Endothelial cell of umbilical vein (primary cell): ENCODE data around the gene TFAM.

Source experiments
- CTCF ChIP-seq, 2 donors: IDR thresholded peaks; 1 replicate in 1 of 2; 2 replicates in 1 of 2; pipeline ENCODE4 v1.5.1; 2011; ENCODE audit warnings: low read length in 2 of 2, mild to moderate bottlenecking in 2 of 2, moderate library complexity in 2 of 2, control low read depth in 1 of 2, inconsistent platforms in 1 of 2, low read depth in 1 of 2; ENCODE audit not compliant: insufficient read depth in 1 of 2; ENCODE audit errors: extremely low read depth in 1 of 2
- EZH2 ChIP-seq: IDR thresholded peaks from 2 replicates; pipeline ENCODE4 v1.6.1; 2012; ENCODE audit warnings: borderline replicate concordance, low read depth, mild to moderate bottlenecking, moderate library complexity, low read length, inconsistent platforms; ENCODE audit not compliant: severe bottlenecking
- MYC ChIP-seq: IDR thresholded peaks from one replicate; pipeline ENCODE4 v1.6.1; 2011; ENCODE audit warnings: mild to moderate bottlenecking, low read depth, low read length
- POLR2A ChIP-seq: IDR thresholded peaks from 2 replicates; pipeline ENCODE4 v1.6.1; 2012; ENCODE audit warnings: low read depth, mild to moderate bottlenecking, control low read depth, low read length
- POLR2AphosphoS5 ChIP-seq: IDR thresholded peaks from 2 replicates; pipeline ENCODE4 v1.6.1; 2012; ENCODE audit warnings: low read depth, mild to moderate bottlenecking, control low read depth, low read length, moderate library complexity; ENCODE audit not compliant: insufficient read depth

- TF ChIP-seq POLR2A (no peak), POLR2AphosphoS5 (no peak), EZH2 (no peak), CTCF (IDR thresholded peaks at IDR 0.05; ENCODE audit: extremely low read depth in 1 of 2, insufficient read depth in 1 of 2, low read depth in 1 of 2, low read length in 2 of 2) (no peak), MYC (no peak)
Observed at GRCh38 chr10:58399410-58399809, 14.2 kb downstream of the TFAM start.
